A549 (cell line): ENCODE data around the gene PDS5B.

ENCODE experiments used
- CEBPB ChIP-seq, 2 experiments: fragments of >200 bp in 1 of 2; sonication (Bioruptor Twin) in 1 of 2; formaldehyde crosslinking in 1 of 2; IDR thresholded peaks; 2 replicates each; pipeline ENCODE4 v1.6.1; 2012 to 2016
- EP300 ChIP-seq, 2 experiments: fragments of >200 bp; sonication (Bioruptor Twin); formaldehyde crosslinking; IDR thresholded peaks; 2 replicates in 1 of 2; 3 replicates in 1 of 2; pipeline ENCODE4 v1.6.1; 2016 to 2017
- HOXB13 ChIP-seq: fragments of 250-450 bp; sonication (Bioruptor Pico); IDR thresholded peaks from 2 replicates; pipeline ENCODE4 v1.5.0; 2020; ENCODE audit warnings: low read depth, mild to moderate bottlenecking, moderate library complexity
- MAFK ChIP-seq: fragments of 450-650 bp; IDR thresholded peaks from 2 replicates; pipeline ENCODE4 v1.6.1; 2014; ENCODE audit not compliant: partially characterized antibody
- MYC ChIP-seq: IDR thresholded peaks from 2 replicates; pipeline ENCODE4 v1.6.1; 2012; ENCODE audit warnings: mild to moderate bottlenecking, inconsistent platforms, low read length, improper control_type of control experiment, borderline replicate concordance
- RFX5 ChIP-seq: fragments of 450-650 bp; IDR thresholded peaks from 2 replicates; pipeline ENCODE4 v1.7.1; 2014; ENCODE audit warnings: antibody characterized with exemption, mild to moderate bottlenecking, moderate library complexity
- TF ChIP-seq, protein P1 (sequence below): fragments of >200 bp; sonication (Bioruptor Twin); formaldehyde crosslinking; IDR thresholded peaks from 3 replicates; pipeline ENCODE4 v1.5.1; 2016
- TF ChIP-seq, protein P2 (sequence below): IDR thresholded peaks from 2 replicates; pipeline ENCODE4 v1.6.1; 2012
- TF ChIP-seq, protein P3 (sequence below): IDR thresholded peaks from 2 replicates; pipeline ENCODE4 v1.6.1; 2012

DNA sequence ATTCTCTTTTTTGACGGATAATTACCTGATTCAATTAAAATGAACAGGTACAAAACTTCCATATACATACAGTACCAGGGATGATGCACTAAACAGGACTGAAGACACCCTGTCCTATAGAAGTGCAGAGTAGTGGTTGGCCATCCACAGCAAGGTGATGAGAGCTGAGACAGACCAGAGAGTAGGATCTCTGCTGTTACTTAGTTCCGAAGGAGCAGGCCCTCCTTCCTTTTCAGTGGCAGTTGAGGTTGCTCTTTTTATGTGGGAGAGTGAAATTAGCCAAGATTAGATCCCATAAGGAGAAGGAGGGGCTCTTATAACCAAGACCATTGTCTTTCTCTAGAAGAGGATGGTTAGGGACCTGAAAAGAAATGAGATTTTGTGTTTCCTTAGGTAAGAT lies 4.0 kb downstream of the PDS5B start:
- no peak for TF ChIP-seq HOXB13 (CRISPR knock-in tag)
- TF ChIP-seq MYC: no peak
- TF ChIP-seq, protein P1, sequence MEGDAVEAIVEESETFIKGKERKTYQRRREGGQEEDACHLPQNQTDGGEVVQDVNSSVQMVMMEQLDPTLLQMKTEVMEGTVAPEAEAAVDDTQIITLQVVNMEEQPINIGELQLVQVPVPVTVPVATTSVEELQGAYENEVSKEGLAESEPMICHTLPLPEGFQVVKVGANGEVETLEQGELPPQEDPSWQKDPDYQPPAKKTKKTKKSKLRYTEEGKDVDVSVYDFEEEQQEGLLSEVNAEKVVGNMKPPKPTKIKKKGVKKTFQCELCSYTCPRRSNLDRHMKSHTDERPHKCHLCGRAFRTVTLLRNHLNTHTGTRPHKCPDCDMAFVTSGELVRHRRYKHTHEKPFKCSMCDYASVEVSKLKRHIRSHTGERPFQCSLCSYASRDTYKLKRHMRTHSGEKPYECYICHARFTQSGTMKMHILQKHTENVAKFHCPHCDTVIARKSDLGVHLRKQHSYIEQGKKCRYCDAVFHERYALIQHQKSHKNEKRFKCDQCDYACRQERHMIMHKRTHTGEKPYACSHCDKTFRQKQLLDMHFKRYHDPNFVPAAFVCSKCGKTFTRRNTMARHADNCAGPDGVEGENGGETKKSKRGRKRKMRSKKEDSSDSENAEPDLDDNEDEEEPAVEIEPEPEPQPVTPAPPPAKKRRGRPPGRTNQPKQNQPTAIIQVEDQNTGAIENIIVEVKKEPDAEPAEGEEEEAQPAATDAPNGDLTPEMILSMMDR: no peak
- no peak for TF ChIP-seq CEBPB (IDR thresholded peaks at IDR 0.05)
- TF ChIP-seq, protein P2, sequence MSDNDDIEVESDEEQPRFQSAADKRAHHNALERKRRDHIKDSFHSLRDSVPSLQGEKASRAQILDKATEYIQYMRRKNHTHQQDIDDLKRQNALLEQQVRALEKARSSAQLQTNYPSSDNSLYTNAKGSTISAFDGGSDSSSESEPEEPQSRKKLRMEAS: no peak
- TF ChIP-seq EP300 (IDR thresholded peaks at IDR 0.05): no peak
- TF ChIP-seq, protein P3, sequence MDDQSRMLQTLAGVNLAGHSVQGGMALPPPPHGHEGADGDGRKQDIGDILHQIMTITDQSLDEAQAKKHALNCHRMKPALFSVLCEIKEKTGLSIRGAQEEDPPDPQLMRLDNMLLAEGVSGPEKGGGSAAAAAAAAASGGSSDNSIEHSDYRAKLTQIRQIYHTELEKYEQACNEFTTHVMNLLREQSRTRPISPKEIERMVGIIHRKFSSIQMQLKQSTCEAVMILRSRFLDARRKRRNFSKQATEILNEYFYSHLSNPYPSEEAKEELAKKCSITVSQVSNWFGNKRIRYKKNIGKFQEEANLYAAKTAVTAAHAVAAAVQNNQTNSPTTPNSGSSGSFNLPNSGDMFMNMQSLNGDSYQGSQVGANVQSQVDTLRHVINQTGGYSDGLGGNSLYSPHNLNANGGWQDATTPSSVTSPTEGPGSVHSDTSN: no peak
- TF ChIP-seq MAFK: no peak
- no peak for TF ChIP-seq RFX5
